IMR-90 (cell line): ENCODE measurements around the gene MED22. TPM values are rescaled to one million over a fixed set of nuclear protein-coding genes. Genes with fewer than 3 reads are reported as not detected.

Source experiments
- ATAC-seq: fragments of 200-7000 bp; cut with Tn5 transposase; 2 replicates; pipeline ENCODE4 v1.9.1; 2020; ENCODE audit warnings: low read depth, mild to moderate bottlenecking, moderate library complexity
- BruUV-seq: library from RNA; stranded (reverse); fragments of 400-500 nt; replicated peaks from 2 replicates; lab custom pipeline; 2021; lab: Mats Ljungman, UMichigan
- CTCF ChIA-PET: fragments of 300-600 bp; formaldehyde crosslinking; extraction: SDS; loops from one replicate; lab custom pipeline; 2021; ENCODE audit warnings: antibody characterized with exemption; lab: Yijun Ruan, JAX
- POLR2A ChIA-PET: fragments of 300-600 bp; sonication (Branson Sonifier 250); formaldehyde crosslinking; loops from one replicate; lab custom pipeline; 2022; ENCODE audit warnings: antibody characterized with exemption; ENCODE audit not compliant: unreplicated experiment; lab: Charles Lee
- DNase-seq: peaks from one replicate; pipeline ENCODE4 v3.0.0; 2013
- H2AFZ ChIP-seq: replicated peaks from 2 replicates; pipeline ENCODE3; 2013; ENCODE audit warnings: low read length, mild to moderate bottlenecking; ENCODE audit not compliant: poor library complexity
- H2AK5ac ChIP-seq: 2 replicates; pipeline ENCODE4 v1.6.1; 2013; ENCODE audit warnings: low read depth, low read length, inconsistent platforms
- H2AK9ac ChIP-seq: replicated peaks from 2 replicates; pipeline ENCODE3; 2013; ENCODE audit warnings: mild to moderate bottlenecking, low read depth, low read length, moderate library complexity; ENCODE audit not compliant: poor library complexity
- H2BK120ac ChIP-seq: 2 replicates; pipeline ENCODE4 v1.6.1; 2013; ENCODE audit warnings: low read depth, low read length, inconsistent platforms
- H2BK15ac ChIP-seq: 3 replicates; pipeline ENCODE4 v1.6.1; 2013; ENCODE audit warnings: low read depth, low read length, inconsistent platforms
- H2BK20ac ChIP-seq: 2 replicates; pipeline ENCODE4 v1.6.1; 2013; ENCODE audit warnings: low read depth, mild to moderate bottlenecking, inconsistent platforms, low read length, moderate library complexity
- H2BK5ac ChIP-seq: 2 replicates; pipeline ENCODE4 v1.6.1; 2013; ENCODE audit warnings: mild to moderate bottlenecking, low read depth, low read length, inconsistent platforms; ENCODE audit not compliant: poor library complexity, severe bottlenecking
- H3K14ac ChIP-seq: replicated peaks from 2 replicates; pipeline ENCODE4 v1.6.1; 2013; ENCODE audit warnings: low read depth, low read length, inconsistent platforms
- H3K18ac ChIP-seq: 2 replicates; pipeline ENCODE4 v1.6.1; 2013; ENCODE audit warnings: low read depth, low read length, control low read depth
- H3K23ac ChIP-seq: 2 replicates; pipeline ENCODE4 v1.6.1; 2013; ENCODE audit warnings: low read depth, low read length, inconsistent platforms
- H3K27ac ChIP-seq: 2 replicates; pipeline ENCODE4 v1.5.1; 2013; ENCODE audit warnings: mild to moderate bottlenecking, control low read depth, low read length; ENCODE audit not compliant: insufficient read depth
- H3K27me3 ChIP-seq: 2 replicates; pipeline ENCODE4 v1.6.1; 2013; ENCODE audit warnings: low read length; ENCODE audit not compliant: control insufficient read depth, insufficient read depth
- H3K36me3 ChIP-seq: 2 replicates; pipeline ENCODE4 v1.6.1; 2013; ENCODE audit warnings: low read length, mixed read lengths; ENCODE audit not compliant: control insufficient read depth, insufficient read depth
- H3K4ac ChIP-seq: 2 replicates; pipeline ENCODE4 v1.6.1; 2013; ENCODE audit warnings: low read depth, low read length, inconsistent platforms
- H3K4me1 ChIP-seq: 2 replicates; pipeline ENCODE4 v1.6.1; 2013; ENCODE audit warnings: low read length, mixed read lengths; ENCODE audit not compliant: control insufficient read depth, insufficient read depth
- H3K4me2 ChIP-seq: 2 replicates; pipeline ENCODE4 v1.6.1; 2013; ENCODE audit warnings: low read depth, mild to moderate bottlenecking, control low read depth, low read length, moderate library complexity
- H3K4me3 ChIP-seq: 2 replicates; pipeline ENCODE4 v1.5.1; 2013; ENCODE audit warnings: low read depth, mild to moderate bottlenecking, control low read depth, low read length, moderate library complexity; ENCODE audit not compliant: insufficient read depth
- H3K56ac ChIP-seq: 2 replicates; pipeline ENCODE4 v1.6.1; 2013; ENCODE audit warnings: low read length, inconsistent platforms; ENCODE audit not compliant: insufficient read depth; ENCODE audit errors: extremely low read depth
- H3K79me1 ChIP-seq, 2 experiments: 2 replicates each; pipeline ENCODE4 v1.6.1; 2013; ENCODE audit warnings: low read length in 2 of 2, inconsistent platforms in 1 of 2, low read depth in 1 of 2
- H3K9ac ChIP-seq: 2 replicates; pipeline ENCODE4 v1.6.1; 2013; ENCODE audit warnings: low read depth, low read length, control low read depth
- H3K9me1 ChIP-seq: 2 replicates; pipeline ENCODE4 v1.6.1; 2013; ENCODE audit warnings: low read length, inconsistent platforms; ENCODE audit not compliant: insufficient read depth
- H3K9me3 ChIP-seq: 2 replicates; pipeline ENCODE4 v1.6.1; 2013; ENCODE audit warnings: low read length; ENCODE audit not compliant: control insufficient read depth, insufficient read depth
- H4K20me1 ChIP-seq: 2 replicates; pipeline ENCODE4 v1.6.1; 2013; ENCODE audit warnings: low read length, inconsistent platforms; ENCODE audit not compliant: insufficient read depth
- H4K5ac ChIP-seq: 2 replicates; pipeline ENCODE4 v1.6.1; 2013; ENCODE audit warnings: mild to moderate bottlenecking, low read depth, low read length, control low read depth
- H4K8ac ChIP-seq, 2 experiments: 2 replicates each; pipeline ENCODE4 v1.6.1; 2013; ENCODE audit warnings: low read depth in 2 of 2, low read length in 2 of 2, control low read depth in 1 of 2, inconsistent platforms in 1 of 2
- H4K91ac ChIP-seq: 2 replicates; pipeline ENCODE4 v1.6.1; 2013; ENCODE audit warnings: low read depth, low read length, inconsistent platforms; ENCODE audit not compliant: insufficient read depth
- BHLHE40 ChIP-seq: fragments of 150-350 bp; IDR thresholded peaks from 2 replicates; pipeline ENCODE4 v1.6.1; 2016; ENCODE audit warnings: mild to moderate bottlenecking, low read depth, low read length
- CEBPB ChIP-seq: IDR thresholded peaks from 2 replicates; pipeline ENCODE4 v1.6.1; 2012; ENCODE audit warnings: low read depth, low read length, improper control_type of control experiment
- CHD1 ChIP-seq: IDR thresholded peaks from 2 replicates; pipeline ENCODE4 v1.6.1; 2012; ENCODE audit warnings: low read depth, low read length, improper control_type of control experiment
- CTCF ChIP-seq: conservative IDR thresholded peaks from 2 replicates; pipeline ENCODE4 v1.5.1; 2012; ENCODE audit warnings: mild to moderate bottlenecking, low read depth, low read length, improper control_type of control experiment
- ELK1 ChIP-seq: fragments of 150-350 bp; IDR thresholded peaks from 2 replicates; pipeline ENCODE4 v1.6.1; 2016; ENCODE audit warnings: low read depth, mild to moderate bottlenecking, low read length, moderate library complexity, borderline replicate concordance
- FOS ChIP-seq: fragments of 150-350 bp; IDR thresholded peaks from 2 replicates; pipeline ENCODE4 v1.6.1; 2016; ENCODE audit warnings: low read depth, low read length
- MAFK ChIP-seq: IDR thresholded peaks from 2 replicates; pipeline ENCODE4 v1.6.1; 2012; ENCODE audit warnings: low read depth, low read length, improper control_type of control experiment
- MAZ ChIP-seq: IDR thresholded peaks from 2 replicates; pipeline ENCODE4 v1.6.1; 2012; ENCODE audit warnings: low read depth, mild to moderate bottlenecking, low read length, improper control_type of control experiment, moderate library complexity, borderline replicate concordance
- NFE2L2 ChIP-seq: fragments of 150-350 bp; IDR thresholded peaks from 2 replicates; pipeline ENCODE4 v1.6.1; 2016; ENCODE audit warnings: low read depth, mild to moderate bottlenecking, low read length
- POLR2A ChIP-seq: IDR thresholded peaks from 2 replicates; pipeline ENCODE4 v1.6.1; 2012; ENCODE audit warnings: mild to moderate bottlenecking, low read depth, low read length
- RFX5 ChIP-seq: IDR thresholded peaks from 2 replicates; pipeline ENCODE4 v1.8.0; 2012; ENCODE audit warnings: low read depth, mild to moderate bottlenecking, low read length, moderate library complexity
- SMC3 ChIP-seq: fragments of 150-350 bp; IDR thresholded peaks from 2 replicates; pipeline ENCODE4 v1.6.1; 2016; ENCODE audit warnings: low read depth, mild to moderate bottlenecking, antibody characterized with exemption, low read length, moderate library complexity
- USF2 ChIP-seq: fragments of 150-350 bp; IDR thresholded peaks from 2 replicates; pipeline ENCODE4 v1.6.1; 2017; ENCODE audit warnings: mild to moderate bottlenecking, antibody characterized with exemption, low read length, low read depth
- WGBS, 2 experiments: methylation state at CpG; one replicate each; pipeline versions ENCODE4 v1.1.5 to v1.1.7; 2013; ENCODE audit warnings: missing lambda C conversion rate in 2 of 2; ENCODE audit not compliant: insufficient read length in 1 of 2; ENCODE audit errors: extremely low coverage in 2 of 2; 5-methylcytosine and 5-hydroxymethylcytosine counted together
- dilution Hi-C: fragments of 300-500 bp; cut with HindIII; formaldehyde crosslinking; loops from one replicate; pipeline ENCODE4 v1.14.3; 2018; ENCODE audit warnings: low sequenced_read_pairs; ENCODE audit not compliant: unreplicated experiment
- in situ Hi-C: fragments of 300-500 bp; cut with MboI; formaldehyde crosslinking; loops from 3 replicates; pipeline ENCODE4 v1.14.3; 2019; ENCODE audit warnings: low sequenced_read_pairs, inconsistent platforms, mixed read lengths
- intact Hi-C: fragments of 100-400 bp; cut with micrococcal nuclease; formaldehyde crosslinking; loops from 2 replicates; pipeline ENCODE4 v1.10.0; 2022
- polyA plus RNA-seq, 3 experiments: library from polyadenylated mRNA; depleted of rRNA; stranded (reverse); fragments of >200 nt; gene quantifications; 2 replicates each; pipeline ENCODE4 v1.2.3, GENCODE V29; 2012; ENCODE audit warnings: low replicate concordance in 1 of 3
- total RNA-seq: library from RNA; depleted of rRNA; stranded (reverse); fragments of >200 nt; gene quantifications from 2 replicates; pipeline ENCODE4 v1.2.3, GENCODE V29; 2012

The MED22 gene
- total and polyA plus RNA-seq, 2 of the 4 experiments (the other 2 are of a cell fraction), result 7.9 to 28.3 TPM

GRCh38 chr9:133361507-133362092, 13.7 kb upstream of the MED22 start:
- no peak for ATAC-seq
- Histone ChIP-seq H2AFZ (no peak overlapping the region), H2BK15ac (no peak overlapping the region), H2BK5ac (no peak overlapping the region), H2BK20ac (no peak overlapping the region), H4K8ac (no peak overlapping the region; a peak in 1 of 4 replicates), H3K23ac (no peak overlapping the region), H3K9me3 (no peaks in the 10 kb centered on the region), H3K18ac (no peak overlapping the region), H3K4ac (no peak overlapping the region), H3K27me3 (no peaks in the 10 kb centered on the region), H3K4me1 (peaks cover 10% of the 10 kb centered on the region; the same call in 1 of the 2 replicates), H4K91ac (no peak overlapping the region), H3K9me1 (no peaks in the 10 kb centered on the region; the same call in none of the 2 replicates), H4K20me1 (peaks cover 76% of the 10 kb centered on the region), H4K5ac (no peak overlapping the region), H3K56ac (no peak overlapping the region), H3K4me2 (no peak overlapping the region), H3K14ac (no peak overlapping the region), H2AK5ac (no peak overlapping the region), H2BK120ac (no peak overlapping the region), H3K36me3 (peaks cover 62% of the 10 kb centered on the region), H3K79me1 (peaks cover 43 to 91% of the 10 kb centered on the region in 2 experiments), H3K4me3 (no peak overlapping the region), H2AK9ac (no peak overlapping the region), H3K9ac (no peak overlapping the region), H3K27ac (no peak overlapping the region)
- dilution Hi-C loops (no loop called here), in situ Hi-C loops (no loop called here), intact Hi-C loops (no loop called here)
- ChIA-PET POLR2A (no interaction called here), CTCF (no interaction called here)
- no TSS peak for BruUV-seq
- TF ChIP-seq NFE2L2, result no peak
- TF ChIP-seq POLR2A, result no peak
- TF ChIP-seq CTCF, result no peak
- no peak for TF ChIP-seq BHLHE40
- no peak for TF ChIP-seq USF2
- TF ChIP-seq MAZ, result no peak
- no peak for TF ChIP-seq CEBPB
- TF ChIP-seq RFX5, result no peak
- no peak for TF ChIP-seq ELK1
- no peak for TF ChIP-seq FOS
- TF ChIP-seq CHD1, result no peak
- TF ChIP-seq MAFK, result no peak
- no peak for TF ChIP-seq SMC3
- WGBS, 2 experiments, result 95% methylated on average over 4 of the region's 13 CpGs; no CpG with 5 or more reads in 1 of the 2 experiments
- no peak for DNase-seq
